ENCODE data around the gene G6PD. TPM values are rescaled to one million over a fixed set of nuclear protein-coding genes. Genes with fewer than 3 reads are reported as not detected.

Gene G6PD
- total RNA-seq, 5 donors from 2014 or later (not counting 1 experiment from before 2014, with no cell fraction given) = 46.0 to 59.5 (median 52.4) TPM

GRCh38 chrX:154517101-154517781 lies 29.4 kb downstream of the G6PD start:
- Mint-ChIP-seq H3K9me3 (no peaks in the 10 kb centered on the region), H3K36me3 (peaks cover 3% of the 10 kb centered on the region), H3K4me3 (peak overlapping the region in 2 of 3 donors; percentile 13 to 82), H3K27ac (no peak overlapping the region), H3K4me1 (peaks cover 19 to 23% (median 22%) of the 10 kb centered on the region in 3 donors), H3K27me3 (peaks cover 0 to 9% of the 10 kb centered on the region in 2 donors)
- 92% methylated on average over 9 of the region's 25 CpGs for WGBS (ENCODE audit: insufficient coverage)
- DNase-seq (no peak), ATAC-seq (replicated peaks in 1 of 4) (no peak)
- Histone ChIP-seq H3K9me3 (no peaks in the 10 kb centered on the region), H3K36me3 (ENCODE audit: control insufficient read depth in 2 of 2, extremely low read depth in 1 of 2, insufficient read depth in 1 of 2, low read length in 1 of 2) (no peaks in the 10 kb centered on the region), H3K27me3 (replicated peaks in 1 of 2; ENCODE audit: control insufficient read depth in 2 of 2, extremely low read depth in 1 of 2, insufficient read depth in 2 of 2, low read length in 1 of 2) (no peaks in the 10 kb centered on the region), H3K27ac (ENCODE audit: low read length) (peak overlapping the region; percentile 59), H3K4me3 (ENCODE audit: control insufficient read depth in 1 of 2, extremely low read depth in 1 of 2, low read length in 1 of 2) (peak overlapping the region in 1 of 2 donors; percentile 58), H3K4me1 (ENCODE audit: control insufficient read depth in 1 of 2, extremely low read depth in 1 of 2, insufficient read depth in 2 of 2, low read length in 2 of 2) (peaks cover 0 to 33% of the 10 kb centered on the region in 2 experiments)
- POLR2A ChIA-PET = no interaction called here
- CTCF ChIA-PET = no interaction called here

- ATAC-seq (replicated peaks in 1 of 4) (peak; percentile 6 to 29 (median 25)), DNase-seq (peak in 18 of 35 experiments; percentile 10 to 52 (median 25))
- WGBS (ENCODE audit: insufficient coverage) = 0% methylated on average over 1 of the region's 19 CpGs
- peak overlapping the region; percentile 59 for H3K27ac ChIP-seq (ENCODE audit: low read length)
- H3K4me3 ChIP-seq (ENCODE audit: control insufficient read depth in 1 of 2, extremely low read depth in 1 of 2, low read length in 1 of 2) = peak overlapping the region; percentile 58
- no peaks in the 10 kb centered on the region for H3K27me3 ChIP-seq (replicated peaks in 1 of 2; ENCODE audit: control insufficient read depth in 2 of 2, extremely low read depth in 1 of 2, insufficient read depth in 2 of 2, low read length in 1 of 2)
- Mint-ChIP-seq H3K27me3 (peaks cover 0 to 9% of the 10 kb centered on the region in 2 donors), H3K9me3 (no peaks in the 10 kb centered on the region), H3K4me3 (peak overlapping the region; percentile 75 to 84 (median 82)), H3K4me1 (peaks cover 22 to 25% (median 25%) of the 10 kb centered on the region in 3 donors), H3K27ac (peak overlapping the region; percentile 91 to 92), H3K36me3 (peaks cover 3% of the 10 kb centered on the region)
- peaks cover 0 to 36% of the 10 kb centered on the region in 2 experiments for H3K4me1 ChIP-seq (ENCODE audit: control insufficient read depth in 1 of 2, extremely low read depth in 1 of 2, insufficient read depth in 2 of 2, low read length in 2 of 2)
- POLR2A ChIA-PET = interaction anchor here (0.5 to 0.9 kb wide), 2 partner anchors 26 to 29 kb away, joined by 3 to 7 read pairs; partner anchors contain the start of gene SLC10A3 (in 1 of the 2)
- H3K9me3 ChIP-seq = no peaks in the 10 kb centered on the region
- CTCF ChIA-PET = interaction anchor here in 1 of 2 donors (0.7 kb wide), 1 partner anchor 8 kb away, joined by 6 read pairs; no protein-coding TSS in a partner anchor
- H3K36me3 ChIP-seq (ENCODE audit: control insufficient read depth in 2 of 2, extremely low read depth in 1 of 2, insufficient read depth in 1 of 2, low read length in 1 of 2) = no peaks in the 10 kb centered on the region
These were observed 30.0 kb downstream of the G6PD start for GRCh38 chrX:154516656-154517100.

GRCh38 chrX:154515966-154516655 lies 30.5 kb downstream of the G6PD start, which contains the start of gene FAM3A:
FAM3A (minus strand) TSS chrX:154516232; CDS start chrX:154515772, 460 bp downstream.
- no peaks in the 10 kb centered on the region for H3K27me3 ChIP-seq (replicated peaks in 1 of 2; ENCODE audit: control insufficient read depth in 2 of 2, extremely low read depth in 1 of 2, insufficient read depth in 2 of 2, low read length in 1 of 2)
- H3K36me3 Mint-ChIP-seq = peaks cover 3% of the 10 kb centered on the region
- peak within 1 kb of the TSS; percentile 91 to 92 for H3K27ac Mint-ChIP-seq
- peak; percentile 81 to 94 (median 89) for DNase-seq
- H3K27ac ChIP-seq (ENCODE audit: low read length) = peak within 1 kb of the TSS; percentile 68
- H3K4me1 Mint-ChIP-seq = peaks cover 28 to 30% (median 29%) of the 10 kb centered on the region in 3 donors
- ChIA-PET POLR2A (interaction anchor here (0.5 to 0.9 kb wide), 2 partner anchors 25 to 29 kb away, joined by 3 to 7 read pairs; partner anchors contain the start of gene SLC10A3 (in 1 of the 2)), CTCF (interaction anchor here in 1 of 2 donors (0.7 kb wide), 1 partner anchor 9 kb away, joined by 6 read pairs; no protein-coding TSS in a partner anchor)
- no peaks in the 10 kb centered on the region for H3K36me3 ChIP-seq (ENCODE audit: control insufficient read depth in 2 of 2, extremely low read depth in 1 of 2, insufficient read depth in 1 of 2, low read length in 1 of 2)
- H3K4me3 Mint-ChIP-seq = peak within 1 kb of the TSS; percentile 77 to 84 (median 82)
- no peaks in the 10 kb centered on the region for H3K9me3 Mint-ChIP-seq
- peak; percentile 94 to 99 (median 94) for ATAC-seq (replicated peaks in 1 of 4)
- WGBS (ENCODE audit: insufficient coverage) = 0% methylated on average over 30 of the region's 59 CpGs
- H3K4me3 ChIP-seq (ENCODE audit: control insufficient read depth in 1 of 2, extremely low read depth in 1 of 2, low read length in 1 of 2) = peak within 1 kb of the TSS; percentile 58 to 82
- H3K4me1 ChIP-seq (ENCODE audit: control insufficient read depth in 1 of 2, extremely low read depth in 1 of 2, insufficient read depth in 2 of 2, low read length in 2 of 2) = peaks cover 0 to 41% of the 10 kb centered on the region in 2 experiments
- peaks cover 0 to 9% of the 10 kb centered on the region in 2 donors for H3K27me3 Mint-ChIP-seq
- no peaks in the 10 kb centered on the region for H3K9me3 ChIP-seq

- H3K4me3 Mint-ChIP-seq = peak overlapping the region; percentile 77 to 82 (median 81)
- Histone ChIP-seq H3K9me3 (no peaks in the 10 kb centered on the region), H3K27me3 (replicated peaks in 1 of 2; ENCODE audit: control insufficient read depth in 2 of 2, extremely low read depth in 1 of 2, insufficient read depth in 2 of 2, low read length in 1 of 2) (no peaks in the 10 kb centered on the region), H3K4me3 (ENCODE audit: control insufficient read depth in 1 of 2, extremely low read depth in 1 of 2, low read length in 1 of 2) (peak overlapping the region; percentile 56 to 82), H3K4me1 (ENCODE audit: control insufficient read depth in 1 of 2, extremely low read depth in 1 of 2, insufficient read depth in 2 of 2, low read length in 2 of 2) (peaks cover 0 to 45% of the 10 kb centered on the region in 2 experiments), H3K36me3 (ENCODE audit: control insufficient read depth in 2 of 2, extremely low read depth in 1 of 2, insufficient read depth in 1 of 2, low read length in 1 of 2) (no peaks in the 10 kb centered on the region), H3K27ac (ENCODE audit: low read length) (peak overlapping the region; percentile 68)
- H3K4me1 Mint-ChIP-seq = peaks cover 32 to 36% (median 33%) of the 10 kb centered on the region in 3 donors
- no peak for ATAC-seq (replicated peaks in 1 of 4)
- ChIA-PET POLR2A (no interaction called here), CTCF (no interaction called here)
- no peaks in the 10 kb centered on the region for H3K9me3 Mint-ChIP-seq
- 100% methylated on average over 1 of the region's 34 CpGs for WGBS (ENCODE audit: insufficient coverage)
- H3K27ac Mint-ChIP-seq = peak overlapping the region; percentile 68 to 77
- DNase-seq = peak in 2 of 35 experiments; percentile 16 to 30
- peaks cover 3% of the 10 kb centered on the region for H3K36me3 Mint-ChIP-seq
- H3K27me3 Mint-ChIP-seq = peaks cover 0 to 9% of the 10 kb centered on the region in 2 donors
These were observed 31.3 kb downstream of the G6PD start for GRCh38 chrX:154515090-154515965.

- peaks cover 0 to 2% (median 0%) of the 10 kb centered on the region in 3 donors for H3K9me3 Mint-ChIP-seq
- DNase-seq (no peak), ATAC-seq (replicated peaks in 1 of 4) (no peak)
- no peaks in the 10 kb centered on the region for H3K9me3 ChIP-seq
- no peaks in the 10 kb centered on the region for H3K27me3 ChIP-seq (replicated peaks in 1 of 2; ENCODE audit: control insufficient read depth in 2 of 2, extremely low read depth in 1 of 2, insufficient read depth in 2 of 2, low read length in 1 of 2)
- peak overlapping the region; percentile 35 to 69 for H3K27ac Mint-ChIP-seq
- ChIA-PET POLR2A (interaction anchor here in 1 of 2 donors (0.6 kb wide), 1 partner anchor 57 kb away, joined by 4 read pairs; no protein-coding TSS in a partner anchor), CTCF (no interaction called here)
- H3K36me3 Mint-ChIP-seq = peaks cover 13% of the 10 kb centered on the region
- H3K36me3 ChIP-seq (ENCODE audit: control insufficient read depth in 2 of 2, extremely low read depth in 1 of 2, insufficient read depth in 1 of 2, low read length in 1 of 2) = peaks cover 4 to 8% of the 10 kb centered on the region in 2 donors
- peak overlapping the region; percentile 41 to 62 (median 49) for H3K4me3 Mint-ChIP-seq
- H3K4me3 ChIP-seq (ENCODE audit: control insufficient read depth in 1 of 2, extremely low read depth in 1 of 2, low read length in 1 of 2) = no peak overlapping the region
- peaks cover 0 to 45% of the 10 kb centered on the region in 2 experiments for H3K4me1 ChIP-seq (ENCODE audit: control insufficient read depth in 1 of 2, extremely low read depth in 1 of 2, insufficient read depth in 2 of 2, low read length in 2 of 2)
- 100% methylated on average over 1 of the region's 2 CpGs for WGBS (ENCODE audit: insufficient coverage)
- peaks cover 33 to 36% (median 33%) of the 10 kb centered on the region in 3 donors for H3K4me1 Mint-ChIP-seq
- peaks cover 0 to 6% of the 10 kb centered on the region in 2 donors for H3K27me3 Mint-ChIP-seq
- H3K27ac ChIP-seq (ENCODE audit: low read length) = no peak overlapping the region
These were observed 32.9 kb downstream of the G6PD start for GRCh38 chrX:154513716-154514115.

All from T-cell (primary cell).